Measurements from ENCODE around the gene CYP27B1. TPM values are rescaled to one million over a fixed set of nuclear protein-coding genes. Genes with fewer than 3 reads are reported as not detected.
"Not testable (repeated sequence)": the region's sequence is repeated elsewhere in the genome, so short reads cannot be mapped to it uniquely, and the experiment has no call there.

Gene CYP27B1
- total and polyA plus RNA-seq, 10 of the 15 experiments (the other 5 are each of a cell fraction or from before 2014, with no cell fraction given), result 0.10 to 2.7 (median 1.1) TPM

DNA sequence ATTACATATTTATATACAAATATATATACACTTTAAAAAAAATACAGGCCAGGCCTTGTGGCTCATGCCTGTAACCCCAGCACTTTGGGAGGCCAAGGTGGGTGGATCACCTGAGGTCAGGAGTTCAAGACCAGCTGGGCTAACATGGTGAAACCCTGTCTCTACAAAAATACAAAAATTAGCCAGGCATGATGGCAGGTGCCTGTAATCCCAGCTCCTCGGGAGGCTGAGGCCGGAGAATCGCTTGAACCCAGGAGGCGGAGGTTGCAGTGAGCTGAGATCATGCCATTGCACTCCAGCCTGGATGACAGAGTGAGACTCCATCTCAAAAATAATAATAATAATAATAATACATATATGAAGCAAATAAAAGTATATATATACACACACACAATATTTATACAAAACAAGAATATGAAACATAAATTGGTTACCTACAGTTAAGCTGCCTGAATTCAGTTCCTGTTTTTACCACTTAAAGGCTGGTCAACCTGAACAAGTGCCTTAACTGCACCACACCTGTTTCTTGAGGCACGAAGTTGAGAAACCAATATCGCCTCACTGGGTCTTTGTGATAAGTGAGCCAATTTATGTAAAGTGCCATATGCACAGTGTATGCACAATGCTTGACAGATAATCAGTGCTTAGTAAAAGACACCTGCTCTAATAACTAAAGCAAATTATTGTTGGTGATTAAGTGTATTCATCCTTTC is 51.7 kb downstream of the CYP27B1 start:
- FAIRE-seq; DNase-seq (ENCODE audit: low read depth, low spot score); H2AFZ ChIP-seq (ENCODE audit: control insufficient read depth, low read depth, low read length); H4K20me1 ChIP-seq (ENCODE audit: control insufficient read depth, insufficient read depth); CTCF ChIA-PET; H3K4me3 ChIP-seq; H3K27me3 ChIP-seq (replicated peaks in 1 of 2; ENCODE audit: control insufficient read depth in 2 of 2, insufficient read depth in 2 of 2, low read length in 1 of 2); H3K4me1 ChIP-seq (ENCODE audit: control insufficient read depth, insufficient read depth, low read length); BruUV-seq (replicated peaks); H3K9ac ChIP-seq (ENCODE audit: control insufficient read depth, insufficient read depth, low read length); H3K27ac ChIP-seq (ENCODE audit: control insufficient read depth, insufficient read depth); ATAC-seq; H3K79me2 ChIP-seq (ENCODE audit: control insufficient read depth, insufficient read depth, low read length); RAD21 ChIA-PET (ENCODE audit: unreplicated experiment); H3K4me2 ChIP-seq (ENCODE audit: control insufficient read depth, insufficient read depth); H3K9me3 ChIP-seq (replicated peaks; ENCODE audit: control insufficient read depth, insufficient read depth, low read length); intact Hi-C loops (cut with micrococcal nuclease; ENCODE audit: unreplicated experiment); in situ Hi-C loops (cut with MboI): not testable (repeated sequence)
- 30% methylated on average over 6 of the region's 6 CpGs for WGBS (ENCODE audit: insufficient coverage, insufficient replicate concordance, low lambda C conversion rate, missing lambda C conversion rate)
- TF ChIP-seq SPI1 (IDR thresholded peaks at IDR 0.05; ENCODE audit: borderline replicate concordance, insufficient read depth, low read depth, low read length), result peak; percentile 62
- peaks cover 11 to 18% of the 10 kb centered on the region in 2 experiments for H3K36me3 ChIP-seq (ENCODE audit: control insufficient read depth in 2 of 2, insufficient read depth in 2 of 2, low read length in 1 of 2)
- SMC1A ChIA-PET (ENCODE audit: uncharacterized antibody, unreplicated experiment), result interaction anchor here (1.2 kb wide), 1 partner anchor 223 kb away, joined by 3 read pairs; no protein-coding TSS in a partner anchor
- POLR2A ChIA-PET, result interaction anchor here (1.1 kb wide), 1 partner anchor 12 kb away, joined by 5 read pairs; no protein-coding TSS in a partner anchor

DNA sequence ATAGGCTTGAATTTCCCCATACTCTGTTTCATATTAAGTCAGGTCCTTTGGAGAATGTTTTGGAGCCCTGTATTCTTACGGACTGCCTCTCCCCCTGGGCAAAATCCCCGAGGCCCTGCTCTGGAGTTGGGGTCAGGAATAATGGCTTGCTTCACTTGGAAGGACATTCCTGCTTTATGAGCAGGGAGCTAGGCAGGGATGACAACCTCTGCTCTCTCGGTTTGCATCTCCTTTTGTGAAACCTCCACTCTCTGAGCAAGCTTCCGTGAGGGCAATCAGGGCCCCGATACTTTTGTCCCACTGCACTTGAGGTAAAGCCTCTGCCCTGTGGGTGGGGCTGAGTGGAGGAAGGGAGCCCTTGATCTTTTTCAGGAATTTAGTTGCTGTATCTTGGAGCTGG is 53.7 kb downstream of the CYP27B1 start:
- Histone ChIP-seq H3K9me3 (replicated peaks; ENCODE audit: control insufficient read depth, insufficient read depth, low read length) (no peaks in the 10 kb centered on the region), H3K9ac (ENCODE audit: control insufficient read depth, insufficient read depth, low read length) (no peak overlapping the region), H3K27ac (ENCODE audit: control insufficient read depth, insufficient read depth) (no peak overlapping the region), H3K79me2 (ENCODE audit: control insufficient read depth, insufficient read depth, low read length) (no peaks in the 10 kb centered on the region), H3K4me2 (ENCODE audit: control insufficient read depth, insufficient read depth) (no peak overlapping the region), H3K4me3 (no peak overlapping the region), H3K4me1 (ENCODE audit: control insufficient read depth, insufficient read depth, low read length) (no peaks in the 10 kb centered on the region), H3K27me3 (replicated peaks in 1 of 2; ENCODE audit: control insufficient read depth in 2 of 2, insufficient read depth in 2 of 2, low read length in 1 of 2) (no peaks in the 10 kb centered on the region), H2AFZ (ENCODE audit: control insufficient read depth, low read depth, low read length) (no peak overlapping the region), H3K36me3 (ENCODE audit: control insufficient read depth in 2 of 2, insufficient read depth in 2 of 2, low read length in 1 of 2) (peaks cover 10 to 14% of the 10 kb centered on the region in 2 experiments), H4K20me1 (ENCODE audit: control insufficient read depth, insufficient read depth) (no peaks in the 10 kb centered on the region)
- ChIA-PET SMC1A (ENCODE audit: uncharacterized antibody, unreplicated experiment) (no interaction called here), CTCF (interaction anchor here (0.7 kb wide), 1 partner anchor 18 kb away, joined by 3 read pairs; no protein-coding TSS in a partner anchor), POLR2A (no interaction called here), RAD21 (ENCODE audit: unreplicated experiment) (no interaction called here)
- intact Hi-C loops (cut with micrococcal nuclease; ENCODE audit: unreplicated experiment) (no loop called here), in situ Hi-C loops (cut with MboI) (no loop called here)
- ATAC-seq, result no peak
- 97% methylated on average over 5 of the region's 5 CpGs for WGBS (ENCODE audit: insufficient coverage, insufficient replicate concordance, low lambda C conversion rate, missing lambda C conversion rate)
- FAIRE-seq, result no peak
- no peak for DNase-seq (ENCODE audit: low read depth, low spot score)
- BruUV-seq (replicated peaks), result no TSS peak
- no peak for TF ChIP-seq NFYB (IDR thresholded peaks at IDR 0.05; ENCODE audit: insufficient read depth, low read depth, low read length)
- no peak for TF ChIP-seq PRDM15 (CRISPR knock-in tag; IDR thresholded peaks at IDR 0.05)
- TF ChIP-seq CHD2 (IDR thresholded peaks at IDR 0.05; ENCODE audit: borderline replicate concordance, low read depth, low read length), result no peak
- TF ChIP-seq MLLT1 (IDR thresholded peaks at IDR 0.05), result no peak
- TF ChIP-seq BMI1 (IDR thresholded peaks at IDR 0.05; ENCODE audit: borderline replicate concordance), result no peak
- no peak for TF ChIP-seq SMAD5 (IDR thresholded peaks at IDR 0.05; ENCODE audit: low read depth)
- TF ChIP-seq BCL3 (IDR thresholded peaks at IDR 0.05; ENCODE audit: borderline replicate concordance, insufficient read depth, low read depth, low read length, poor library complexity, severe bottlenecking), result no peak
- TF ChIP-seq CBX3 (IDR thresholded peaks at IDR 0.05; ENCODE audit: borderline replicate concordance, low read depth), result no peak

Data from GM12878 (cell line).